G401.6 (cell line): Measurements from ENCODE around the gene EPB41L4B.

ENCODE experiments used
- FAIRE-seq: peaks from 2 replicates; lab custom pipeline; 2012; peaks lifted over from hg19 to GRCh38; lab: Jason Lieb, UNC

Gene EPB41L4B

GRCh38 chr9:109320331-109320741, 523 bp downstream of the EPB41L4B start:
- FAIRE-seq, result no peak

DNA sequence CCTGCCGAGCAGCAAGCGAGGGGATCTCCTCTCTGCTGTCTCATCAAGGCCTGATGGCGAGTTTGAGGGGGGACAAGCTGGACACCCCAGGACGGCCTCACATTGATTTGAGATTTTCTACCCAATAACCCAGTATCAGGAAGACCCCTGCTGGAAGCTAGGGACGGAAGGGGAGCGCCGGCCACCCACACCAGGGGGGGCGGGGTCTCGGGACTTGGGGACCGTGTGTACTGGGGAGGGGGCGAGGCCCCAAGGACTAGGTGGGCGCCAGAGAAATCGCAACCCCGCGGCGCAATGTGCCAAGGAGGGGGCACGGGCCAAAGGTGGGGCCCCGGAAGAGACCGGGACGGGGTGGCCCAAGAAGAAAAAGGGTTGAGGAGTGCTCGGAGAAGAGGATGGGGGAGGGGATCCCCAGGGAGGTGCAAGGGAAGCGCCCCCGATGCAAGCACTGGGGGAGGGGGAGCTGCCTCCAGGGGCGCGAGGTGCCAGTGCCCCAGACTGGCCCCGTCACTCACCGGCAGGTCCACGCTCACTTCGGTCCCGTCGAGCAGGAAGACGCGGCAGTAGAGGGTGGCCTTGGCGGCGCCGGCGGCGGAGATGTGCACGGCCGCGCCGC, 1.1 kb downstream of the EPB41L4B start:
- FAIRE-seq, result no peak

DNA sequence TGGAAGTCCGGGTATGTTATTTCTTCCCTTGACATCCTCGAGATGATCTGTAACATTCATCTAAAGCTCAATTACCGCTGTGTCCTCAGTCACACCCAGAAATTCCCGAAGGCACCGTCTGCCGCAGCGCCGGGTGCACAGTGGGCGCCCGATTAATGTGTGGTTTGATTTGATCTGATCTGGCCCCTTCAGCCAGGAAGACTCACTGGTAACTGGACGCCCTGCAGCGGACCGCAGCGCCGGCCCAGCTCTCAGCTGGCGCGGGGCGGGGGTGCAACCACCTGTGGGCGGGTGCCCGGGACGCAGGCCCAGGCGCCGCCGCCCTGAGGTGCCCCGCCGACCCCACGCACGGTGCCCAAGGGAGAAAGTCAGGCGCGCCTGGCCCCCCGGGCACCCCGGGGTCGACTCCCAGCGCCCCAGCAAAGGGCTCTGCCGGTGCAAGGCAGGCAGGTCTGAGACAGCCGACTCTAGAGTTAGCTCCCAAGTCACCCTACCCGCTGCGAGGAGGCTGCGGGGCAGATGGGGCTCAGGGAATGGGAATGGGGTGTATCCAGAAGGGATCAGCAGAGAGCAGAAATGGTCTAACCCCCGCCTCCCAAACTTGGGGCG, 1.7 kb downstream of the EPB41L4B start:
- no peak for FAIRE-seq

- FAIRE-seq, result no peak
Observed at GRCh38 chr9:109317979-109318741, 2.7 kb downstream of the EPB41L4B start.

DNA sequence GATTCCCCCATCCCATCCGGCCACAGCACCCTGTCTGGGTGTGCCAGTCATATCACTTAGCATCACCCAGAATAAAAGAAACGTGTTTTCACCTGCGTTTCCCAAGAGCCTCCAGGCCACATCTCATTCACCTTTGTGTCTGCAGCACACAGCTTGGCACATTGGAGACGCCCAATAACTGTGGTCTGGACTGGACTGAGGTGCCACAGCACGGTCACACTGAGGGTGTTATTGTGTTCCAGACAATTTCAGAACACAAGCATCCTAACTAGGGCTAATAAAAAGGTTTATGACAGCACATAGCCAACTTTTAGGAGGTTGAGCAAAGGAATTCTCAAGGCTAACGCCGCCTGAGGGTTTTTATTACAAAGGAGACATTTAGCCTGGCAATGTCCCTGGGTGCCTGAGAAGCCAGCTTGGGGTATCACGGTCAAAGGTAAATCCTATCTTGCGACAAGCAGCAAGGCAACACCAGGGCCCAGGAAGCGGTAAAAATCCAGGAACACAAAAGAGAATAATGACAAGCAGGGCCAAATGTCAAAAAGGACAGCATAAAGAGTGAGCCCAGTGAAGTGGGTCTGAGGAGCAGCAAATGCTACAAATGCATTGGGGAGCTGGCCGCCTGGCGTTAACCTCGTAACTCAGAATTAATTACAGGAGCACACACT, 3.4 kb downstream of the EPB41L4B start:
- no peak for FAIRE-seq

GRCh38 chr9:109316207-109316640, 4.6 kb downstream of the EPB41L4B start:
- no peak for FAIRE-seq

DNA sequence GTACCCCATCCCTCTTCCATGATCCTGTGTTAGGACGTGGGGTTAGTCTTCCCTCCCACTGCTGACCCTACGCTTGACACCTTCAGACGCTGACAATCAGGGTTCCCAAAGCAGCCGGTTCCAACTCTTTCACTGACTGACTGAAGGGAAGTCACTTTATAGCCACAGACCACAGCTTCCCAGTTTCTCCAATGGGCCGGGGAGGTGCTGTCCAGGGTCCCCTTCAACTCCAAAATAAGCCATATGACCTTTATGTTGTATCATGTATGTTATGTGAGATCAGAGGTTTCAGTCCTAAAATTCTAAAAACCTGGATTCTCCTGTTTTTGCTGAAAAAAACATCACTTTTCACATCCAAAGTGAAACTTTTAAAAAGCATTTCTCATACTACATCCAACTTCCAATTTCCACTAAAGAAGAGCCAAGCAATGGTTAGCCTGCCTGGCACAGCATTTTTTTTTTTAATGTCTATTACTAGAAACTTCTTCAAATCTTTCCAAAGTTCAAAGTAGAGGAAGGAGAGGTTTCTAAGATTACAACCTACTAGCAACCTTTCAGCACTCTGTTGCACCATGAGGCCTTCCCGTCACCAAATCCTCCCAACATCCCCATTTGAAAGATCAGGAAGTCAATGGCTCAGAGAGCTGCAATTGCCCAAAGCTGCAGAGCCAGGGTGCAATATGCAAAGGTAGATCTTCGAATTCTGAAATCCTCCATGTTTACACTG, 5.2 kb downstream of the EPB41L4B start:
- no peak for FAIRE-seq

DNA sequence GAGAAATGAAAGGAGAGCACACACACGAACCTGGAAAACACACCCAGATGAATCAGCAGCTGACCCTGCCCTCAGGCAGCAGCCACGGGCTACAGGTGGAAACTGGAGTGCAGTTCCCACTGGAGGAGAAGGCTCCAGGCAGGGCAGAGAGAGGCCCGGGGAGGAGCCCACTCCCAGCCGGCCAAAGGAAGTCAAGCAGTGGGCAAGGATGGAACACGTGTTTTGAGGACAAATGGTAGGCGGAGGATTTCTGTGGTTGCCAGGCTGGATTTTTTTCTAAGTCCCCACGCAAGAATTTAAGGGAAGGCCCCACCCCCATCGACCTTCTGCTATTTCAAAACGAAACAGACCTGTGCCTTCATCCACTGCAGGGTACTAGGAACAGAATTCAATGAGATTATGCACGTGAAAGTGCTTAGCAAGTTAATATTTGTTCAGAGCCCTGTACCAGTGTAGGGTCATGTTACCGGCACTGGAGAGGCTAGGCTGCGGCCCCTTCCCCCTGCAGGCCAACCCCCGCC, 6.8 kb downstream of the EPB41L4B start:
- no peak for FAIRE-seq

- no peak for FAIRE-seq
Observed at GRCh38 chr9:109313351-109313750, 7.5 kb downstream of the EPB41L4B start.

DNA sequence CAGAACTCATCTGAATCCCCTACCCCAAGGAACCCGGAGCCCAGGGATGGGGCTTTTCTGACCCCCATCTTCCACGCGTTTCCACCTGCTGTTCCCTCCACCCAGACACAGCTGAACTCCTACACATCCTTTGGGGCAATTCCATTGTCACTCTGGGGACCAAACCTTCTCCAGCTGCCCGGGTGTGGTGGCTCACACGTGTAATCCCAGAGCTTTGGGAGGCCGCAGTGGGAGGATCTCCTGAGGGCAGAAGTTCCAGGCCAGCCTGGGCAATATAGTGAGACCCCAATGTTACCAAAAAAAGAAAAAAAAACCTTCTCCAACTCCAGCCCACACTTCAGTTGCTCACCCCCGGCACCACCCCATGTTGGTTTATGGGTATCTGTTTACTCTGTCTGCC, 8.1 kb downstream of the EPB41L4B start:
- FAIRE-seq, result no peak

GRCh38 chr9:109311731-109312130, 9.1 kb downstream of the EPB41L4B start:
- FAIRE-seq, result no peak

DNA sequence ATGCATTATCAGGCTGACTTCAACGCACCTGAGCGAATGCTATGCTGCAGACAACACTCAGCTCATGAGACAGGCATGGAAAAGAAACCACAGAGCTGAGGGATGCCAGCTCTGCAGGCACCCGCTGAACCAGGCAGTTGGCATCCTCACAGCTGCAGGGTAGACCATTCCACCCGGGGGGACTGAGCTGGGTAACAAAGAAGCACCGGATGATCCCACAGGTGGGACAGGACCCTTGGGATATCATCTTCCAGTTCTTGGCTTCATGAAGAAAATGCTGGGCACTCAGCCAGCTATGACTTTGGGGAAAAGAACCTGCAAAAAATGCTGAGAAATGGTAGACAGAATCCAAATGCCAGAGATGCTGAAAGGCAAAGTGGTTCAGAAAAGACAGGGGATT, 9.6 kb downstream of the EPB41L4B start:
- FAIRE-seq, result no peak

GRCh38 chr9:109310486-109310901, 10.4 kb downstream of the EPB41L4B start:
- no peak for FAIRE-seq

GRCh38 chr9:109309282-109309681, 11.6 kb downstream of the EPB41L4B start:
- no peak for FAIRE-seq

DNA sequence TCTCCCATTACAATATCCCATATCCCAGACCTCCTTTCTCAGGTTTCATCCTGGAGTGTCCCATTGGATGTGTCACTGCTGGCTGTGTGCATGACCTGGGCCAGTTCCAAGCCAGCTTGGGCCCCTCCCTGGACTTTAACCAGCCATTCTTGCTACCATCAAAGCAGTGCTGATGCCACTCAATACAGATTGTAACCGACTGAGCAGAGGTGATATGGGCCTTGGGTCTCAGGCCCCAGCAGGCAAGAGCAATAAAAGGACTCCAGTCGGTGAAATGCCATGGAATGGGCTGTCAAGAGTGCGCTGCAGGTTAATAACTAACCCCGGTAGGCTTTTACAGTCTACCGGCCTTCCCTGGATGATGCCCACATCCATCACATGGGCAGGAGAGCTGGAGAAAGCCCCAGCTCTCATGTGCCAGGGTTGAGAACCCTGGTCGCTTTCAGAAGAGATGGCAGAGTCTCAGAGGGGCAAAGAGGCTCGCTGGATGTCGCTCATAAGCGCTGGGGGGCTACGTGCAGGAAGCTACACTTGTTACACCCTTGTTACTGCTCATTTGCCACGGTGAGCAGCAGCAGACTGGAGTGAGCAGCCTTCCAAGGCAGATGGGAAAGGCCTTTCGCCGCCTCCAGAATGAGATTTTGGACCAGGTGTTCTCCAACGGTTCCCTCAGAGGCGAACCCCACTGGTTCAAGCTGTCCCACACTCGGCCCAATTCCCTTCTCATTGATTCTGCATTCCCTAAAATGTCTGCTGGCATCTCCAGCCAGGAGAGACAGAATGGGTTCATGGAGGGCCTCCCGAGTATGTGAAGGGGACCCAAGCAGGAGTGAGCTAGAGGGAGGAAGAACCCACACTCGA, 13.2 kb downstream of the EPB41L4B start:
- FAIRE-seq, result no peak

DNA sequence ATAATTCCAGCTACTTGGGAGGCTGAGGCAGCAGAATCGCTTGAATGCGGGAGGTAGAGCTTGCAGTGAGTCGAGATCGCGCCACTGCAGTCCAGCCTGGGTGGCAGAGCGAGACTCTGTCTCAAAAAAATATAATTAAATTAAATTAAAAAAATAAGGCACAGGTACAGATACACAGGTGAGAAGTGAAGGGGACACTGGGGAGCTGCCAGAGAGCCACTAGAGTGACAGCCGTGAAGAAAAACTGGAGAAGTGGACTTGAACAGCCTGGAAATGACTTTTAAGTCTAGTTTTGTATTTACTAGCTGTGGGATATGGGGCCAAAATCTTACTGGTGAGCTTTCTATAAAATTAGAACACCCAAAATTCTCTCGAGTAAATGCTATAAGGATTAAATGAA, 15.1 kb downstream of the EPB41L4B start:
- FAIRE-seq, result no peak

GRCh38 chr9:109304347-109304746, 16.5 kb downstream of the EPB41L4B start:
- no peak for FAIRE-seq

GRCh38 chr9:109303900-109304299, 17.0 kb downstream of the EPB41L4B start:
- FAIRE-seq, result no peak

GRCh38 chr9:109302606-109303005, 18.3 kb downstream of the EPB41L4B start:
- no peak for FAIRE-seq

GRCh38 chr9:109301012-109301411, 19.8 kb downstream of the EPB41L4B start:
- no peak for FAIRE-seq

- FAIRE-seq, result no peak
Observed at GRCh38 chr9:109299891-109300290, 21.0 kb downstream of the EPB41L4B start.
